ENCODE results near the gene PSMD1. TPM values are rescaled to one million over a fixed set of nuclear protein-coding genes. Genes with fewer than 3 reads are reported as not detected.

Gene PSMD1
- total RNA-seq, 1 donor from 2014 or later: 77.2 TPM

DNA sequence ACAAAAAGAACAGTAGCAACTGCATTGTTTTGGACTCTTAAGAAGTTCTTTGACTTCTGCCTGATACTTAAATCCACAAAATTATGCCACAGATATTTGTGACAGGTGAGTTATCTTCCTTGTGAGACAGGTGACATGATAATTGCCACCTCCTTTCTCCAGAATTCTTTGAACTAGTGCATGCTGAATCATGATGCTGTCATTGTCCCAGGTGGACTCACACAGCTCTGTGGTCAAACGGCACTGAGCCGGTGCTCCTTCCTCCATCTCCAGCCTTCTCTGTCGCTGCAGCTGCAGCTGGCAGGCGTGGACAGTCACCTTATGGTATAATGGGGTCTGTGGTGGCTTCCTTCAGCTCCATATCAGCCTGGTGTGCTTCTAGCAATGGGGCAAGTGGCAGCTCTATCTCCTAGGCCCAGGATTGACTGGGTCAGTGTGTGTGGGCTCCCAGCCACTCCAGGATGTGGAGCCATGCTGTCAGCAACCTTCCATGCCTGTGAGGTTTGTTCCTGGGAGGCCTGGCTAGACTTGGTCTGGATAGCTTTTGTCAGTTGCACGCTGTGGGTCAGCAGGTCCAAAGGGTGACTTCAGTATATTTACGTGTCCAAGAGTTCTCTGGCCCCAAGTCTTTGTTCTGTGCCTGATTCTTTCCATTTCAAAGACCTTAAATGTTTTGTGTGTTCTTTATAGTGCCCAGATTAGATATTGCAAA, 157.4 kb downstream of the PSMD1 start:
- Histone ChIP-seq H3K27me3 (ENCODE audit: control insufficient read depth, insufficient read depth, low read length) (no peaks in the 10 kb centered on the region), H3K36me3 (ENCODE audit: control insufficient read depth, insufficient read depth, low read length) (no peaks in the 10 kb centered on the region)
- TF ChIP-seq, protein P1, sequence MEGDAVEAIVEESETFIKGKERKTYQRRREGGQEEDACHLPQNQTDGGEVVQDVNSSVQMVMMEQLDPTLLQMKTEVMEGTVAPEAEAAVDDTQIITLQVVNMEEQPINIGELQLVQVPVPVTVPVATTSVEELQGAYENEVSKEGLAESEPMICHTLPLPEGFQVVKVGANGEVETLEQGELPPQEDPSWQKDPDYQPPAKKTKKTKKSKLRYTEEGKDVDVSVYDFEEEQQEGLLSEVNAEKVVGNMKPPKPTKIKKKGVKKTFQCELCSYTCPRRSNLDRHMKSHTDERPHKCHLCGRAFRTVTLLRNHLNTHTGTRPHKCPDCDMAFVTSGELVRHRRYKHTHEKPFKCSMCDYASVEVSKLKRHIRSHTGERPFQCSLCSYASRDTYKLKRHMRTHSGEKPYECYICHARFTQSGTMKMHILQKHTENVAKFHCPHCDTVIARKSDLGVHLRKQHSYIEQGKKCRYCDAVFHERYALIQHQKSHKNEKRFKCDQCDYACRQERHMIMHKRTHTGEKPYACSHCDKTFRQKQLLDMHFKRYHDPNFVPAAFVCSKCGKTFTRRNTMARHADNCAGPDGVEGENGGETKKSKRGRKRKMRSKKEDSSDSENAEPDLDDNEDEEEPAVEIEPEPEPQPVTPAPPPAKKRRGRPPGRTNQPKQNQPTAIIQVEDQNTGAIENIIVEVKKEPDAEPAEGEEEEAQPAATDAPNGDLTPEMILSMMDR (IDR thresholded peaks at IDR 0.05; ENCODE audit: insufficient read depth, low read length, poor library complexity, severe bottlenecking): no peak

GRCh38 chr2:231218366-231218765, 161.7 kb downstream of the PSMD1 start:
- H3K4me3 ChIP-seq (ENCODE audit: low read depth, low read length): no peak overlapping the region
- TF ChIP-seq, protein P1 (IDR thresholded peaks at IDR 0.05; ENCODE audit: insufficient read depth, low read length, poor library complexity, severe bottlenecking): no peak
- DNase-seq (ENCODE audit: low read depth): no peak
- H3K27me3 ChIP-seq (ENCODE audit: control insufficient read depth, insufficient read depth, low read length): no peaks in the 10 kb centered on the region
- H3K36me3 ChIP-seq (ENCODE audit: control insufficient read depth, insufficient read depth, low read length): no peaks in the 10 kb centered on the region

More for the DNA sequence above, 157.4 kb downstream of the PSMD1 start:
- no peak overlapping the region for H3K4me3 ChIP-seq (ENCODE audit: low read depth, low read length)
- DNase-seq (ENCODE audit: low read depth): no peak

GRCh38 chr2:231219289-231219688, 162.6 kb downstream of the PSMD1 start:
- no peak for DNase-seq (ENCODE audit: low read depth)
- no peaks in the 10 kb centered on the region for H3K27me3 ChIP-seq (ENCODE audit: control insufficient read depth, insufficient read depth, low read length)
- H3K4me3 ChIP-seq (ENCODE audit: low read depth, low read length): no peak overlapping the region
- TF ChIP-seq, protein P1 (IDR thresholded peaks at IDR 0.05; ENCODE audit: insufficient read depth, low read length, poor library complexity, severe bottlenecking): no peak
- no peaks in the 10 kb centered on the region for H3K36me3 ChIP-seq (ENCODE audit: control insufficient read depth, insufficient read depth, low read length)

DNA sequence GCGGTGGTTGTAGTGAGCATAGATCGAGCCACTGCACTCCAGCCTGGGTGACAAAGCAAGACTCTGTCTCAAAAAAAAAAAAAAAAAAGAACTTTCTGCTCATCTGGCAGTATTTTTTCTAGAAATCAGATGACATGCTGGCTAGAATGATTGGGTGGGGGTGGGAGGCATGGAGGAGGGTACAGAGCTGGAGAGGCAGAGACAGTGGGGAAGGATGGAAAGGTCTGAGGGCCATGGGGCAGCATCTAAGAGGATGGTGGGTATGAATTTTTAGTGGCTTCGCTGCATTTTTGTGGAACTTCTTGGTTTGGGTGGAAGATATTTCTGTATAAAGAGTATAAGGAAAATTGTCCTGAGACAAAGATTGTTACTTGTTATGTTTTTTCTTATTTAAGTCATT, 165.1 kb downstream of the PSMD1 start:
- TF ChIP-seq, protein P1 (IDR thresholded peaks at IDR 0.05; ENCODE audit: insufficient read depth, low read length, poor library complexity, severe bottlenecking): no peak
- Histone ChIP-seq H3K27me3 (ENCODE audit: control insufficient read depth, insufficient read depth, low read length) (no peaks in the 10 kb centered on the region), H3K4me3 (ENCODE audit: low read depth, low read length) (no peak overlapping the region), H3K36me3 (ENCODE audit: control insufficient read depth, insufficient read depth, low read length) (no peaks in the 10 kb centered on the region)
- DNase-seq (ENCODE audit: low read depth): no peak

Other genes starting within 250 kb of the PSMD1 start
- gene ITM2C, start 191.9 kb upstream of the PSMD1 start, total RNA-seq: 144 and 148 TPM in 2 replicates
- not detected in 2 replicates for gene GPR55, start 131.6 kb upstream of the PSMD1 start, total RNA-seq
- gene SPATA3, start 60.7 kb upstream of the PSMD1 start, total RNA-seq: not detected in 2 replicates
- 0.63 and 1.3 TPM in 2 replicates for gene C2orf72, start 19.3 kb upstream of the PSMD1 start, total RNA-seq
- gene HTR2B, start 68.2 kb downstream of the PSMD1 start, total RNA-seq: 0.21 and 0.29 TPM in 2 replicates
- gene ARMC9, start 141.8 kb downstream of the PSMD1 start, total RNA-seq: 20.0 and 27.5 TPM in 2 replicates

All from kidney epithelial cell (primary cell).